ENCODE results near the gene EYS.
"Not testable (repeated sequence)": the region's sequence is repeated elsewhere in the genome, so short reads cannot be mapped to it uniquely, and the experiment has no call there.

Gene EYS

DNA sequence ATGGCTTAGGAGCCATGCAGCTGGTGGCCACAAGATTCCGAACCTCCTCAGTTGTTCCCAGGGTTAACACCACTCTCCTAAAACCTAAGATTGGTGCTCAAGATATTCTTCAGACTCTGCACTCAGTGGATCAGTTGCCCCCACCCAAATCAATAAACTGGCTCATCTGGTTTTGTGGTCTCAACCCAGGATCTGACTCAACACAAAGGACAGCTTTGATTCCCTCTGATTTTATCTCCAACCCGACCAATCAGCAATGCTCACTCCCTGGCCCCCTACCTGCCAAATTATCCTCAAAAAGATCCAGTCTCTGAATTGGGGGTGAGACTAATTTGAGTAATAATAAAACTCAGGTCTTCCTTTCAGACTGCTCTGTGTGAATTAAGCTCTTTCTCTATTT, 137.5 kb downstream of the EYS start:
- no peaks in the 10 kb centered on the region for H3K4me1 ChIP-seq (ENCODE audit: low read length)
- no peaks in the 10 kb centered on the region for H3K9me3 ChIP-seq (replicated peaks; ENCODE audit: insufficient read depth, low read length)
- no peaks in the 10 kb centered on the region for H3K36me3 ChIP-seq (replicated peaks; ENCODE audit: insufficient read depth, low read length)
- H3K4me2 ChIP-seq (ENCODE audit: low read depth, low read length): no peak overlapping the region
- H3K27me3 ChIP-seq (replicated peaks; ENCODE audit: insufficient read depth, low read length): no peaks in the 10 kb centered on the region
- no peaks in the 10 kb centered on the region for H3F3A ChIP-seq (ENCODE audit: insufficient read depth, low read length)
- H3K4me3 ChIP-seq (ENCODE audit: low read length): no peak overlapping the region
- TF ChIP-seq EZH2phosphoT487 (IDR thresholded peaks at IDR 0.05; ENCODE audit: low read length) (no peak), EZH2 (optimal IDR thresholded peaks at IDR 0.05; ENCODE audit: low read depth, low read length) (no peak)
- TF ChIP-seq, protein P1, sequence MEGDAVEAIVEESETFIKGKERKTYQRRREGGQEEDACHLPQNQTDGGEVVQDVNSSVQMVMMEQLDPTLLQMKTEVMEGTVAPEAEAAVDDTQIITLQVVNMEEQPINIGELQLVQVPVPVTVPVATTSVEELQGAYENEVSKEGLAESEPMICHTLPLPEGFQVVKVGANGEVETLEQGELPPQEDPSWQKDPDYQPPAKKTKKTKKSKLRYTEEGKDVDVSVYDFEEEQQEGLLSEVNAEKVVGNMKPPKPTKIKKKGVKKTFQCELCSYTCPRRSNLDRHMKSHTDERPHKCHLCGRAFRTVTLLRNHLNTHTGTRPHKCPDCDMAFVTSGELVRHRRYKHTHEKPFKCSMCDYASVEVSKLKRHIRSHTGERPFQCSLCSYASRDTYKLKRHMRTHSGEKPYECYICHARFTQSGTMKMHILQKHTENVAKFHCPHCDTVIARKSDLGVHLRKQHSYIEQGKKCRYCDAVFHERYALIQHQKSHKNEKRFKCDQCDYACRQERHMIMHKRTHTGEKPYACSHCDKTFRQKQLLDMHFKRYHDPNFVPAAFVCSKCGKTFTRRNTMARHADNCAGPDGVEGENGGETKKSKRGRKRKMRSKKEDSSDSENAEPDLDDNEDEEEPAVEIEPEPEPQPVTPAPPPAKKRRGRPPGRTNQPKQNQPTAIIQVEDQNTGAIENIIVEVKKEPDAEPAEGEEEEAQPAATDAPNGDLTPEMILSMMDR (IDR thresholded peaks at IDR 0.05; ENCODE audit: low read length): no peak
- no peak overlapping the region for H2AFZ ChIP-seq (ENCODE audit: low read length)
- no peak for DNase-seq
- H3K27ac ChIP-seq (ENCODE audit: low read length): no peak overlapping the region
- no peaks in the 10 kb centered on the region for H4K20me1 ChIP-seq (ENCODE audit: insufficient read depth, low read length)
- H3K9ac ChIP-seq (ENCODE audit: low read length): no peak overlapping the region
- H3K9me2 ChIP-seq (replicated peaks; ENCODE audit: insufficient read depth, low read length): no peaks in the 10 kb centered on the region
- H3K79me2 ChIP-seq (ENCODE audit: low read length): no peaks in the 10 kb centered on the region

DNA sequence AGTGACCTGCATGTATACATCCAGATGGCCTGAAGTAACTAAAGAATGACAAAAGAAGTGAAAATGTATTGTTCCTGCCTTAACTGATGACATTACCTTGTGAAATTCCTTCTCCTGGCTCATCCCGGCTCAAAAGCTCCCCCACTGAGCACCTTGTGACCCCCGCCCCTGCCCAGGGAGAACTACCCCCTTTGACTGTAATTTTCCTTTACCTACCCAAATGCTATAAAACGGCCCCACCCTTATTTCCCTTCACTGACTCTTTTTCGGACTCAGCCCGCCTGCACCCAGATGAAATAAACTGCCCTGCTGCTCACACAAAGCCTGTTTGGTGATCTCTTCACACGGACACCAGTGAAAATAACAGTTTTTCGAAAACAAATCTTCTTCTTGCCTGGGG, 138.0 kb downstream of the EYS start:
- not testable (repeated sequence) for H3K9ac ChIP-seq (ENCODE audit: low read length); H3F3A ChIP-seq (ENCODE audit: insufficient read depth, low read length); H3K4me2 ChIP-seq (ENCODE audit: low read depth, low read length); H3K79me2 ChIP-seq (ENCODE audit: low read length); DNase-seq; H3K4me3 ChIP-seq (ENCODE audit: low read length); H3K27me3 ChIP-seq (replicated peaks; ENCODE audit: insufficient read depth, low read length); H3K36me3 ChIP-seq (replicated peaks; ENCODE audit: insufficient read depth, low read length); H3K9me2 ChIP-seq (replicated peaks; ENCODE audit: insufficient read depth, low read length); H3K9me3 ChIP-seq (replicated peaks; ENCODE audit: insufficient read depth, low read length); H3K4me1 ChIP-seq (ENCODE audit: low read length); H4K20me1 ChIP-seq (ENCODE audit: insufficient read depth, low read length); H2AFZ ChIP-seq (ENCODE audit: low read length); H3K27ac ChIP-seq (ENCODE audit: low read length)

DNA sequence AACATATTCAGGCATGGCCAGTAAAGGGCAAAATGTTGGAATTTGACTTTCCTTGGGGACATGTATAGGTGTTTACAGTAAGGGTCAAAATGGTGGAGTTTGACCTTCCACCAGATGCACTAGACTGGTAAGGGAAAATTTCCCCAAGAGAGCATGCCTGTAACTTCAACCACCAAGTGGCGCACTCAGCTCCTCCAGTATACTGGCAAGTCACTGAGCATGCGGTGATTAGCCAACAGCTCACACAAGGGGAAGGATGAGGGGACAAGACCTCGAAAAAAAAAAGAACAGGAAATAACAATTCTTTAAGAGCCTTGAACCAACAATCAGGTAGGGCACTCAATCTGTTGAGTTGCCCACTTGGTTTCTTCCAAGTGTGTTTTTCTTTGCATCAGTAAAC, 140.9 kb downstream of the EYS start:
- Histone ChIP-seq H2AFZ (ENCODE audit: low read length) (no peak overlapping the region), H3K4me3 (ENCODE audit: low read length) (no peak overlapping the region), H3K36me3 (replicated peaks; ENCODE audit: insufficient read depth, low read length) (no peaks in the 10 kb centered on the region), H3K79me2 (ENCODE audit: low read length) (no peaks in the 10 kb centered on the region), H3K4me2 (ENCODE audit: low read depth, low read length) (no peak overlapping the region), H3F3A (ENCODE audit: insufficient read depth, low read length) (no peaks in the 10 kb centered on the region), H4K20me1 (ENCODE audit: insufficient read depth, low read length) (no peaks in the 10 kb centered on the region), H3K9me3 (replicated peaks; ENCODE audit: insufficient read depth, low read length) (no peaks in the 10 kb centered on the region), H3K4me1 (ENCODE audit: low read length) (no peaks in the 10 kb centered on the region), H3K27me3 (replicated peaks; ENCODE audit: insufficient read depth, low read length) (no peaks in the 10 kb centered on the region), H3K9me2 (replicated peaks; ENCODE audit: insufficient read depth, low read length) (no peaks in the 10 kb centered on the region), H3K9ac (ENCODE audit: low read length) (no peak overlapping the region), H3K27ac (ENCODE audit: low read length) (no peak overlapping the region)
- TF ChIP-seq, protein P1 (IDR thresholded peaks at IDR 0.05; ENCODE audit: low read length): no peak
- TF ChIP-seq EZH2 (optimal IDR thresholded peaks at IDR 0.05; ENCODE audit: low read depth, low read length) (no peak), EZH2phosphoT487 (IDR thresholded peaks at IDR 0.05; ENCODE audit: low read length) (no peak)
- no peak for DNase-seq

DNA sequence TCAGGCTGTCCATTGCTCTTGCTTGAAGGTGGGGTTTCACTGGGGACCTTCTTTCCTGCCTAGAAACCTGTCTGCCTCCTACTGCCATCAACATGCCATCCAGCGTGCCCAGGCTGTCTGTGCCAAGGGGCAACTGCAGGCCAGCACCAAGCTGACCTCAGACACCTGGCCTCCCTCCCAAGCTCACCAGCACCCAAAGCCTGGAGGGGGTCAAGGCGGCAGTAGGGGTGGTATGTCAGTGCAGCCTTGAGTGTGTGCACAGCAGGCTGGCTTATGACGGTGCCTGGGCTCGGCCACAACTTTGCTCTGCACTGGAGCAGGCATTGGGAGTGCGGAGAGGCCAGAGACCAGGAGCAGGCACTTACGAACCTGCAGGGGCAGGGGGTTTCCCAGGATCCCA, 149.0 kb downstream of the EYS start:
- Histone ChIP-seq H3K27me3 (replicated peaks; ENCODE audit: insufficient read depth, low read length) (no peaks in the 10 kb centered on the region), H3K79me2 (ENCODE audit: low read length) (no peaks in the 10 kb centered on the region), H3K4me2 (ENCODE audit: low read depth, low read length) (no peak overlapping the region), H3K4me3 (ENCODE audit: low read length) (no peak overlapping the region), H3F3A (ENCODE audit: insufficient read depth, low read length) (no peaks in the 10 kb centered on the region), H3K27ac (ENCODE audit: low read length) (no peak overlapping the region), H3K4me1 (ENCODE audit: low read length) (no peaks in the 10 kb centered on the region), H4K20me1 (ENCODE audit: insufficient read depth, low read length) (no peaks in the 10 kb centered on the region), H3K9me3 (replicated peaks; ENCODE audit: insufficient read depth, low read length) (no peaks in the 10 kb centered on the region), H3K9me2 (replicated peaks; ENCODE audit: insufficient read depth, low read length) (no peaks in the 10 kb centered on the region), H3K9ac (ENCODE audit: low read length) (no peak overlapping the region), H3K36me3 (replicated peaks; ENCODE audit: insufficient read depth, low read length) (no peaks in the 10 kb centered on the region), H2AFZ (ENCODE audit: low read length) (no peak overlapping the region)
- TF ChIP-seq, protein P1 (IDR thresholded peaks at IDR 0.05; ENCODE audit: low read length): no peak
- TF ChIP-seq EZH2phosphoT487 (IDR thresholded peaks at IDR 0.05; ENCODE audit: low read length) (no peak), EZH2 (optimal IDR thresholded peaks at IDR 0.05; ENCODE audit: low read depth, low read length) (no peak)
- no peak for DNase-seq

All from MM.1S (cell line).